ENCODE data around the gene GOLGA1.
"Not testable (repeated sequence)": the region's sequence is repeated elsewhere in the genome, so short reads cannot be mapped to it uniquely, and the experiment has no call there.

GOLGA1 gene

GRCh38 chr9:124939944-124940343 lies 939 bp downstream of the GOLGA1 start:
- no peak for DNase-seq (ENCODE audit: low read depth in 2 of 2)

GRCh38 chr9:124934290-124934689 lies 6.6 kb downstream of the GOLGA1 start:
- DNase-seq (ENCODE audit: low read depth in 2 of 2), result no peak

GRCh38 chr9:124932333-124932732 lies 8.6 kb downstream of the GOLGA1 start:
- no peak for DNase-seq (ENCODE audit: low read depth in 2 of 2)

GRCh38 chr9:124929464-124929863 lies 11.4 kb downstream of the GOLGA1 start:
- no peak for DNase-seq (ENCODE audit: low read depth in 2 of 2)

- no peak for DNase-seq (ENCODE audit: low read depth in 2 of 2)
Observed at GRCh38 chr9:124928116-124928515, 12.8 kb downstream of the GOLGA1 start.

GRCh38 chr9:124920394-124920793 lies 20.5 kb downstream of the GOLGA1 start:
- not testable (repeated sequence) for DNase-seq (ENCODE audit: low read depth in 2 of 2)

GRCh38 chr9:124914753-124915405 lies 26.0 kb downstream of the GOLGA1 start:
- DNase-seq (ENCODE audit: low read depth in 2 of 2), result no peak

GRCh38 chr9:124913378-124913777 lies 27.5 kb downstream of the GOLGA1 start:
- no peak for DNase-seq (ENCODE audit: low read depth in 2 of 2)

- no peak for DNase-seq (ENCODE audit: low read depth in 2 of 2)
Observed at GRCh38 chr9:124911766-124912165, 29.1 kb downstream of the GOLGA1 start.

- DNase-seq (ENCODE audit: low read depth in 2 of 2), result no peak
Observed at GRCh38 chr9:124908098-124908497, 32.8 kb downstream of the GOLGA1 start.

GRCh38 chr9:124906966-124907365 lies 33.9 kb downstream of the GOLGA1 start:
- DNase-seq (ENCODE audit: low read depth in 2 of 2), result no peak

GRCh38 chr9:124899845-124900244 lies 41.0 kb downstream of the GOLGA1 start:
- DNase-seq (ENCODE audit: low read depth in 2 of 2), result no peak

- DNase-seq (ENCODE audit: low read depth in 2 of 2), result no peak
Observed at GRCh38 chr9:124897570-124898460, 43.1 kb downstream of the GOLGA1 start.

GRCh38 chr9:124894741-124895170 lies 46.1 kb downstream of the GOLGA1 start:
- no peak for DNase-seq (ENCODE audit: low read depth in 2 of 2)

- DNase-seq (ENCODE audit: low read depth in 2 of 2), result no peak
Observed at GRCh38 chr9:124894035-124894740, 46.7 kb downstream of the GOLGA1 start.

GRCh38 chr9:124890179-124890578 lies 50.7 kb downstream of the GOLGA1 start:
- no peak for DNase-seq (ENCODE audit: low read depth in 2 of 2)

- no peak for DNase-seq (ENCODE audit: low read depth in 2 of 2)
Observed at GRCh38 chr9:124889006-124889405, 51.9 kb downstream of the GOLGA1 start.

- no peak for DNase-seq (ENCODE audit: low read depth in 2 of 2)
Observed at GRCh38 chr9:124887832-124888231, 53.1 kb downstream of the GOLGA1 start.

- DNase-seq (ENCODE audit: low read depth in 2 of 2), result no peak
Observed at GRCh38 chr9:124886866-124887492, 53.9 kb downstream of the GOLGA1 start.

GRCh38 chr9:124886461-124886860 lies 54.4 kb downstream of the GOLGA1 start:
- no peak for DNase-seq (ENCODE audit: low read depth in 2 of 2)

GRCh38 chr9:124885551-124885950 lies 55.3 kb downstream of the GOLGA1 start:
- no peak for DNase-seq (ENCODE audit: low read depth in 2 of 2)

GRCh38 chr9:124884376-124884775 lies 56.5 kb downstream of the GOLGA1 start:
- DNase-seq (ENCODE audit: low read depth in 2 of 2), result no peak

Measured in stimulated activated CD4-positive, alpha-beta T cell treated with anti-CD3 and anti-CD28 coated beads, Interleukin-15, amount 100 ng/mL, for 48 hours (primary cell).